Measurements from ENCODE around the gene AKR1C3. TPM values are rescaled to one million over a fixed set of nuclear protein-coding genes. Genes with fewer than 3 reads are reported as not detected.
"Not testable (repeated sequence)": the region's sequence is repeated elsewhere in the genome, so short reads cannot be mapped to it uniquely, and the experiment has no call there.

Gene AKR1C3
- polyA plus RNA-seq (ENCODE audit: insufficient read length in 3 of 3) = 10 to 100 TPM; 46.6 to 63.1 (median 57.4) TPM
- long read RNA-seq, donor 1, transcript AKR1C3-201 (9 exons, 1,807 nt) = major isoform, 17 of 18 reads
- long read RNA-seq, donor 1, partial matches to known transcripts = 0 of 18 reads
- long read RNA-seq, donor 1, other reads (novel, unspliced or antisense) = 0 of 18 reads
- long read RNA-seq, donor 2, transcript AKR1C3-201 (9 exons, 1,807 nt) = major isoform, 14 of 20 reads
- long read RNA-seq, donor 2, partial matches to known transcripts = 5 of 20 reads
- long read RNA-seq, donor 2, other reads (novel, unspliced or antisense) = 0 of 20 reads
- long read RNA-seq, donor 3, transcript AKR1C3-201 (9 exons, 1,807 nt) = major isoform, 41 of 47 reads
- long read RNA-seq, donor 3, partial matches to known transcripts = 6 of 47 reads
- long read RNA-seq, donor 3, other reads (novel, unspliced or antisense) = 0 of 47 reads
- long read RNA-seq, donor 4, transcript AKR1C3-201 (9 exons, 1,807 nt) = major isoform, 19 of 24 reads
- long read RNA-seq, donor 4, partial matches to known transcripts = 0 of 24 reads
- long read RNA-seq, donor 4, other reads (novel, unspliced or antisense) = 0 of 24 reads
- long read RNA-seq, donor 5 = 0 reads
- long read RNA-seq, donor 6, transcript AKR1C3-201 (9 exons, 1,807 nt) = major isoform, 16 of 17 reads
- long read RNA-seq, donor 6, partial matches to known transcripts = 0 of 17 reads
- long read RNA-seq, donor 6, other reads (novel, unspliced or antisense) = 0 of 17 reads
- long read RNA-seq, donor 7, transcript AKR1C3-201 (9 exons, 1,807 nt) = major isoform, 14 of 14 reads
- long read RNA-seq, donor 7, partial matches to known transcripts = 0 of 14 reads
- long read RNA-seq, donor 7, other reads (novel, unspliced or antisense) = 0 of 14 reads
- long read RNA-seq, donor 8, transcript AKR1C3-201 (9 exons, 1,807 nt) = major isoform, 49 of 58 reads
- long read RNA-seq, donor 8, partial matches to known transcripts = 6 of 58 reads
- long read RNA-seq, donor 8, other reads (novel, unspliced or antisense) = 0 of 58 reads
- long read RNA-seq, donor 9, transcript AKR1C3-201 (9 exons, 1,807 nt) = major isoform, 25 of 26 reads
- long read RNA-seq, donor 9, partial matches to known transcripts = 0 of 26 reads
- long read RNA-seq, donor 9, other reads (novel, unspliced or antisense) = 0 of 26 reads
- long read RNA-seq, donor 10, transcript AKR1C3-201 (9 exons, 1,807 nt) = major isoform, 30 of 32 reads
- long read RNA-seq, donor 10, partial matches to known transcripts = 0 of 32 reads
- long read RNA-seq, donor 10, other reads (novel, unspliced or antisense) = 0 of 32 reads
- long read RNA-seq, donor 11, transcript AKR1C3-201 (9 exons, 1,807 nt) = major isoform, 10 of 10 reads
- long read RNA-seq, donor 11, partial matches to known transcripts = 0 of 10 reads
- long read RNA-seq, donor 11, other reads (novel, unspliced or antisense) = 0 of 10 reads
- long read RNA-seq, donor 12, transcript AKR1C3-201 (9 exons, 1,807 nt) = major isoform, 6 of 12 reads
- long read RNA-seq, donor 12, partial matches to known transcripts = 5 of 12 reads
- long read RNA-seq, donor 12, other reads (novel, unspliced or antisense) = 0 of 12 reads
- long read RNA-seq, donor 13 = 0 reads
- long read RNA-seq, donor 14, transcript AKR1C3-201 (9 exons, 1,807 nt) = major isoform, 18 of 18 reads
- long read RNA-seq, donor 14, partial matches to known transcripts = 0 of 18 reads
- long read RNA-seq, donor 14, other reads (novel, unspliced or antisense) = 0 of 18 reads
- long read RNA-seq, donor 15, transcript AKR1C3-201 (9 exons, 1,807 nt) = major isoform, 11 of 11 reads
- long read RNA-seq, donor 15, partial matches to known transcripts = 0 of 11 reads
- long read RNA-seq, donor 15, other reads (novel, unspliced or antisense) = 0 of 11 reads
- long read RNA-seq, donor 16, transcript AKR1C3-201 (9 exons, 1,807 nt) = major isoform, 47 of 57 reads
- long read RNA-seq, donor 16, partial matches to known transcripts = 6 of 57 reads
- long read RNA-seq, donor 16, other reads (novel, unspliced or antisense) = 0 of 57 reads

- peak in 6 of 11 donors; percentile 28 to 46 (median 34) for DNase-seq (ENCODE audit: extremely low read depth in 1 of 11, low read depth in 9 of 11, low spot score in 4 of 11)
Measured at GRCh38 chr10:5094265-5095205, at the start of gene AKR1C3. Gene AKR1C3 (plus strand): TSS chr10:5094414. CDS start chr10:5094445, 31 bp downstream.

GRCh38 chr10:5045095-5045494, 49.1 kb upstream of the AKR1C3 start:
- DNase-seq (ENCODE audit: extremely low read depth in 1 of 11, low read depth in 9 of 11, low spot score in 4 of 11) = no peak

- no peak for DNase-seq (ENCODE audit: extremely low read depth in 1 of 11, low read depth in 9 of 11, low spot score in 4 of 11)
Measured at GRCh38 chr10:5046410-5046809, 47.8 kb upstream of the AKR1C3 start.

DNA sequence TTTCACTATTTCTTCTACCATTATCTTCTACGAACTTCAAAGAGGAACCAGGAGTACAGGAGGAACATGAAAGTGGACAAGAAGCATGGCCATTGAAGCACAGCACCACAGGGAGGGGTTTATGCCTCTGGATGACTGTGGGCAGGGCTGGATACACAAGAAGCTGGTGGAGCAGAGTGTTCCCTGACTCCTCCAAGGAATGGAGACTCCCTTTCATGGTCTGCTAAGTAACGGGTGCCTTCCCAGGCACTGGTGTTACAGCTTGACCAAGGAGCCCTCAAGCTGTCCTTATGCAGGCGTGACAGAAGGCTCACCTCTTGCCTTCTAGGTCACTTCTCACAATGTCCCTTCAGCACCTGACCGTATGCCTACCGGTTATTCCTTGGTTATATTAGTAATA, 47.2 kb upstream of the AKR1C3 start:
- not testable (repeated sequence) for DNase-seq (ENCODE audit: extremely low read depth in 1 of 11, low read depth in 9 of 11, low spot score in 4 of 11)

- DNase-seq (ENCODE audit: extremely low read depth in 1 of 11, low read depth in 9 of 11, low spot score in 4 of 11) = no peak
Measured at GRCh38 chr10:5047912-5048628, 46.1 kb upstream of the AKR1C3 start.

DNA sequence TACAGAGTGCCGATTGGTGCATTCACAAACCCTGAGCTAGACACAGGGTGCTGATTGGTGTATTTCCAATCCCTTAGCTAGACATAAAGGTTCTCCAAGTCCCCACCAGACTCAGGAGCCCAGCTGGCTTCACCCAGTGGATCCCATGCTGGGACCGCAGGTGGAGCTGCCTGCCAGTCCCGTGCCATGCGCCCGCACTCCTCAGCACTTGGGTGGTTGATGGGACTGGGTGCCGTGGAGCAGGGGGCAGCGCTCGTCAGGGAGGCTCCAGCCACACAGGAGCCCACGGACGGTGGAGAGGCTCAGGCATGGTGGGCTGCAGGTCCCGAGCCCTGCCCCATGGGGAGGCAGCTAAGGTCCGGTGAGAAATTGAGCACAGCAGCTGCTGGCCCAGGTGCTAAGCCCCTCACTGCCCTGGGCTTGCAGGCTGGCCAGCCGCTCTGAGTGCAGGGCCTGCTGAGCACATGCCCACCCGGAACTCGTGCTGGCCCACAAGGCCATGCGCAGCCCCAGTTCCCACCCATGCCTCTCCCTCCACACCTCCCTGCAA, 41.2 kb upstream of the AKR1C3 start:
- DNase-seq (ENCODE audit: extremely low read depth in 1 of 11, low read depth in 9 of 11, low spot score in 4 of 11) = not testable (repeated sequence)

DNA sequence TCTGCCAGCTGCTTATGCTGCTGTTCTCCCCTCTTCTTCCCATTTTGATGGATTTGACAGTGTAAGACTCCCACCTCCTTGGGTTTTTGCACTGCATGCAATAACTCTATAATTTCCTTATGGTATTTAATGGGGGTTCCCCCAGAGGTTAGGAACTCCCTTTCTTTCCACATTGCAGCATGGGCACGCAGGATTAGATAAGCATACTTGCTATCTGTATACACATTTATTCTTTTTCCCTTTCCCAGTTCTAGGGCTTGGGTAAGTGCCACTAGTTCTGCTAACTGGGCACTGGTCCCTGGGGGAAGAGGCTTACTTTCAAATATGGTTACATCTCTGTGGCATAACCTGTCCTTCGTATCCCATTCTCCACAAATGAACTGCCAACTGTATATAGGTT, 39.4 kb upstream of the AKR1C3 start:
- not testable (repeated sequence) for DNase-seq (ENCODE audit: extremely low read depth in 1 of 11, low read depth in 9 of 11, low spot score in 4 of 11)

GRCh38 chr10:5059267-5059666, 34.9 kb upstream of the AKR1C3 start:
- DNase-seq (ENCODE audit: extremely low read depth in 1 of 11, low read depth in 9 of 11, low spot score in 4 of 11) = not testable (repeated sequence)

GRCh38 chr10:5060791-5061190, 33.4 kb upstream of the AKR1C3 start:
- DNase-seq (ENCODE audit: extremely low read depth in 1 of 11, low read depth in 9 of 11, low spot score in 4 of 11) = not testable (repeated sequence)

GRCh38 chr10:5064656-5065055, 29.6 kb upstream of the AKR1C3 start:
- DNase-seq (ENCODE audit: extremely low read depth in 1 of 11, low read depth in 9 of 11, low spot score in 4 of 11) = no peak

DNA sequence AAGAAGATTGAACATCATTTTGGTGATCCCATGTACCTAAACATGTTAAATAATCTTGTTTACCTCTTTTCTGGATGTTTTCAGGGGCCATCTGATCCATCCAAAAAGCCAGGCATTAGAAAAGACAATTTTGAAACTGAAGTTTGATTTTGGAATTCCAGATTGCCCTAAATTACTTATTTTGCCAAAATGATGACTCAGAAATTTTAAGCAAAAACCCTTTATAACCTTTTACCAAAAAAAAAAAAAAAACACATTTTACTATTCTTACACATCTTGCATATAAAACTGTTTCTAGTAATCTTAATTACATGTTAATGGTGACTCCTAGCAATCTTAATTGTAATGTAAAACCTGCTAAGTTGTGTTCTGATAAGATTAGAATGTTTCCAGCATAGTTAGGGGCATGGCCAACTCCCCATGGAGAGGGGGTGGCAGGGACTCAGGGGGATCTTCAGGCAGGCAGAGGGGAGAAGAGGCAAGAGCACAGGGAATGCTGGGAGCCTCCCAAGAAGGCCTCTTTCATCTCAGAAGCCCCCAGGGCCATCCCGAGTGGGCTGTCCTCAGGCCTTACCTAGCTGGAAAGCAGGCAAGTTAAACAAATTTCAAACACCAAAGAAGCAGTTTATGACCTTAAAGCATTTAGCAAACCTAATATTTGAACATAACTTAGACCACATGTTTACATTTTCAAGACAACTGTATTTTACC, 25.8 kb upstream of the AKR1C3 start:
- no peak for DNase-seq (ENCODE audit: extremely low read depth in 1 of 11, low read depth in 9 of 11, low spot score in 4 of 11)

DNA sequence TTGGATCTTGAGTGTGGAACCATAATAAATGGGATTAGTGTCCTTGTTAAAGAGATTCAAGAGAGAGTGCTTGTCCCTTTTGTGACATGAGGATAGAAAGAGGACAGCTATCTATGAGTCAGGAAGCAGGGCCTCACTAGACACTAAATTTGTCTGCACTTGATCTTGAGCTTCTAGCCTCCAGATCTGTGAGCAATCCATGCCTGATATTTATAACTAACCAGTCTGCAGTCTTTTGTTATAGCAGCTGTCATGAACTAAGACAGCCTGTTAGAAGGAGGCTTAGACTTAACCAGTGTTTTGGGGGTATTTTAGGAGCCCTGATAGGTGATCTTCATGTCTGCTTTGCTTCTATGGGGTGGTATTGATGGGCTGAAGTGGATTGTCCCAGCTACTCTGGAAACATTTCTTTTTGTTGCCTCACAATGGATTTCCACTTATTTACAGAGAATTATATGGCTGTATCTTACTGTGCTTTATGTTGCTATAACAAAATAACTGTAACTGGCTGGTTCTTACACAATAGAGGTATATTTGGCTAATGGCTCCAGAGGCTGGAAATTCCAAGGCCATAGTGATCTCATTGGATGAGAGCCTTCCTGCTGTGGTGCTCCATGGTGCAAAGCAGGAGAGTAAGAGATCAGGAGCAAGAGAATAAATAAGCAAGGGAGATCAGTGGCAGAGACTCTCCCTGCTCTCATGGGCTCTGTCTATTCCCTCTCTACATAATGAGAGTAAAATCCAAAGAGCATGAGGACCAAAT, 23.4 kb upstream of the AKR1C3 start:
- no peak for DNase-seq (ENCODE audit: extremely low read depth in 1 of 11, low read depth in 9 of 11, low spot score in 4 of 11)

DNA sequence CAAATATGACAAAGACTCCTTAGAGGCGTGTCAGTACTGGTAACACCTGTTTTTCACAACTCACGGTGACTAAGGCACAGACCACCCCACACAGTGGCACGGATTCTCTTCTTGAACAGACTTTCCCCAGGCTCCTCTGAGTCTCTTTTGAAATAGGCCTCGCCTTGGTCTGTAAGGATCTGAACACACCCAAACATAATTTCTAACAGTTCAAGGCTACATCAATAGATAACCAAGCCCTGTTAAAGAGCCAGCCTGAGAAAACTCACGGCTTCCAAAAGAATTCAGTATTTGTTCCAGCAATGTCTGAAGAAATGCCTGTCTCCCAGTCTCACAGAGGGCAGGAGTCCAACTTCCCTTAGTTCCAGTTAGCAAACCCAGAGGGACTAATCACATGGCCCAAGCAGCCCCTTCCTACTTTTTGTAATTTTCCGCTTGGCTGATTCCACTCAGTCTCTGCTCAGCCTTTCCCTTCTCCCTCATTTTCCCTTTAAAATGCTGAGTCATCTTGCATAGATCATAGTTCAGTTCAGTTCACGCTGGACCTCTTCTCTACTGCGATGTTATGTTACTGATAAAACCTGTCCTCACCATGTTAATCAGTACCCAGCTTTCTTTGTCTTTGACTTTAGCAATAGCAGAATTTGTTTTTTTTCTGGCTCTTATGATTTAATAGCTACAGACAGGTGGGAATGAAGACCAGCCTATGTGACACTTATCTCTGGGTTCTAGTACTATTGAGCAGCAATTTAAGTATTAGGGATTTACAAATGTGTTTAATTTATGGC, 22.6 kb upstream of the AKR1C3 start:
- peak; percentile 64 to 91 (median 76) for DNase-seq (ENCODE audit: extremely low read depth in 1 of 11, low read depth in 9 of 11, low spot score in 4 of 11)

GRCh38 chr10:5073659-5074058, 20.6 kb upstream of the AKR1C3 start:
- DNase-seq (ENCODE audit: extremely low read depth in 1 of 11, low read depth in 9 of 11, low spot score in 4 of 11) = no peak
